GM19328 (cell line): Measurements from ENCODE around the gene DERL2.
A peak's percentile ranks its signal among the peaks of the same experiment; 100 is the strongest.

ENCODE experiments used
- ATAC-seq: cut with Tn5 transposase; IDR thresholded peaks from one replicate; pipeline ENCODE4 v1.9.1; 2021; ENCODE audit warnings: mild to moderate bottlenecking, moderate library complexity; ENCODE audit not compliant: unreplicated experiment

DERL2 gene

DNA sequence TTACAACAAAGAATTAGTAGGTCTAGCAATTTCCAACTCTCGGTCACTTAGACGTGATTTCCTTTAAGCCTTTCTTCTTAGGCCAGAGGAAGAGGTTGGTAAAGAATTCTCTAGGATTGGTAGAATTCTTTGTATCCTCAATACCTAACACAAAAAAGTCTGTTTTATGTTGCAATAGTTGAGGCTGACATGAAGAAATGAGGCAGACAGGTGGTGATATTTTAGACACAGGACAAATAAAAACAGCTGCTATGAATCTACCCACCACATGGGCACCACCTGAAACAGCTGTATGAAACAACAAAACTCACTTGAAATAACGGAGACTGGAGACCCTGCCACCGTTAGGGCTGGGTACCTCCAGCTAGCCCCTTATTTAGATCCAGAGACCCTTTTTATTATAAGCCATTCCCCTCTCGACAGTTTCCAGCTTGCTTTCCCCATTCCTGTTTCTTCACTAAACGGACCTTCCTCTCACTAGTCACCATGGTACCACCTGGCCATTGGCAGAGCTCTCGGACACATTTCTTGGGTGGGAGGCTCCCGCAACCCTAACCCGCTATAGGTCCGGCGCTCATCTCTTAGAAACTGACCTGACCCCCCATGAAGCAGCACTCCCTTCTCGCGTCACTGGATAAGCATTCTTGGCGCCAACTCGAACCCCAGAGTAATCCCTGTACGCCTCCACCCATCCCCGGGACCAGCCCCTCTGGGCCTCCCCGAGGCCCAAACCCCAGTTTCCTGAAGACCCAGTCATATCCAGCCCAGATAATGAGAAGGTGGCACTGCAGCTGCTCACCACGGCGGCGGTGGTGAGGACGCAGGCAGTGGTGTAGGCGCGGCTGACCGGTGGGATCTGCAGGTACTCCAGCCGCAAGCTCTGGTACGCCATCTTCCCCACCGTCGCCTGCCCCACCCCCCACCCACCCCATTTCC, at the start of gene DERL2:
Gene DERL2 (minus strand): TSS at position 909 of the 936 bp plus-strand sequence. CDS start 17 bp downstream, at position 892.
- ATAC-seq = peak; percentile 20

DNA sequence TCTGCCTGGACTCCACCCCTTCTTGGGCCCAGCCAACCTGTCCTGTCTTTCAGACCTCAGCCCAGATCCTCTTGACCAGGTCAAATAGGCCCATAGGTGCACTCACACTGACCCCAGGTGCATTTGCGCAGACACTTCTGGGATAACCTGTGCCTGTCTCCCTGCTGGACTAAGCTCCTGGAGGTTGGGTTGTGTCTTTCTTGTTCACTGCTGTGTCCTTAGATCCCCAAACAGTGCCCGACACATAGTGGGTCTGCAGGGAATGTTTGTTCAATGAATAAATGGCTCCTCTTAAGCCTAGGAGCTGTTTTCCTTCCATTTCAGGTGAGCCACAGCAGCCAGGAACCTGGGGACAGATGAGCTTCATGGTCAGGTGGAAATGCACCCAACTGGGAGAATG, 49.5 kb upstream of the DERL2 start:
- ATAC-seq = no peak

DNA sequence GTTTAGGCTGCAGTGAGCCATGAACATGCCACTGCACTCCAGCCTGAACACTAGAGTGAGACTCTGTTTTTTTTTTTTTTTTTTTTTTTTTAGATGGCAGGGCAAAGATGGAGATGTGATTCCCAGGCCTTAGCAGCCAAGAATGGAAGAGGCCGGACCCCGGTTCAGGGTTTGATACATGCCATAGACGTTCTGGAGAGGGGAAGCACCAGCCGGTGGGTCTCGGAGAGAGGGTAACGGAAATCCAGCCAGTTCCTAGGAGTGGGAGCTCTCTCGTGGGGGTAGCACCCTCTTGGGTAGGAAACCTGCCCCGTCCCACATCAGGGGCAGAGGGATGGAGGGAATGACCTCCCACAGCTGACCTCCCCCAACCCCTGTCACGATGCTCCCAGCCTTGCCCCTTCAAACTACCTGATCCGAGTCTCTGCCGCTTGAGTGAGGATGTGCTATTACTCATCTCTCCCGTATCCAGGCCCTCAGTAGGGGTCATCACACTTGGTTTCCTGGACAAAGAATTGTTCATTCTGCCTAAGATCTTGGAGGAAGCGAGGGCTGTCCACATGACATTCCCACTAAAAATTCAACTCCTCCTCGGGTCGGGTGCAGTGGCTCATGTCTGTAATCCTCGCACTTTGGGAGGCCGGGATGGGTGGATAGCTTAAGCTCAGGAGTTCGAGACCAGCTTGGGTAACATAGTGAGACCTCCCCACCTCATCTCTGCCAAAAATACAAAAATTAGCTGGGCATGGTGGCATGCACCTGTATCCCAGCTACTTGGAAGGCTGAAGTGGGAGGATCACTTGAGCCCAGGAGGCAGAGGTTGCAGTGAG, 47.7 kb upstream of the DERL2 start:
- ATAC-seq = no peak

DNA sequence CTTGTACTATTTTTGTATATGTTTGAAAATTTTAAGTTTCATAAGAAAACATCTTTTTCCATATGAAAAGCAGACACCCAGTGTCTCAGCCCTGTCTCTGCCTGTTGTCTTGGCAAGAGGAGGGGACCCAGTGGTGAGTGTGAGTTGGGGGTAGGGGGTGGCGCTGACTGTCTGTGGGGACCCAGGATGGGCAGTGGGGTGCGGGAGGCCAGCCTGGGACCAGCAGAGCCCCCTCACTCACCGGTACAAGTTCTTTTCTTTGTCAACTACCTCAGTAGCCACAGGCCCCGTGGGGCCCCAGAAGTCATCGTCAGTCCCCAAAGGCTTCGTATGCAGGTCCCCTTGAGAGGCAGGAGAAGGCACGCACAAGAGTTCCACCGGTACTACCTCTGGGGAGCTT, 46.6 kb upstream of the DERL2 start:
- ATAC-seq = no peak

DNA sequence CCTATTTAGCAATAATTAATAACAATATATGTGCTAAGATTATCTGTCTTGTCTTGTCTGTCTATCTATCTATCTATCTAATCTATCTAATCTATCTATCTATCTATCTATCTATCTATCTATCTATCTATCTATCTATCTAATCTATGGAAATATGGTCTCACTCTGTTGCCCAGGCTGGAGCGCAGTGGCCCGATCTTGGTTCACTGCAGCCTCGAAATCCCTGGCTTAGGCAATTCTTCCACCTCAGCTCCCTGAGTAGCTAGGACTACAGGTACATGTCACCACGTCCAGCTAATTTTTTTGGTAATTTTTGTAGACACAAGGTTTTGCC, 45.1 kb upstream of the DERL2 start:
- ATAC-seq = no peak

DNA sequence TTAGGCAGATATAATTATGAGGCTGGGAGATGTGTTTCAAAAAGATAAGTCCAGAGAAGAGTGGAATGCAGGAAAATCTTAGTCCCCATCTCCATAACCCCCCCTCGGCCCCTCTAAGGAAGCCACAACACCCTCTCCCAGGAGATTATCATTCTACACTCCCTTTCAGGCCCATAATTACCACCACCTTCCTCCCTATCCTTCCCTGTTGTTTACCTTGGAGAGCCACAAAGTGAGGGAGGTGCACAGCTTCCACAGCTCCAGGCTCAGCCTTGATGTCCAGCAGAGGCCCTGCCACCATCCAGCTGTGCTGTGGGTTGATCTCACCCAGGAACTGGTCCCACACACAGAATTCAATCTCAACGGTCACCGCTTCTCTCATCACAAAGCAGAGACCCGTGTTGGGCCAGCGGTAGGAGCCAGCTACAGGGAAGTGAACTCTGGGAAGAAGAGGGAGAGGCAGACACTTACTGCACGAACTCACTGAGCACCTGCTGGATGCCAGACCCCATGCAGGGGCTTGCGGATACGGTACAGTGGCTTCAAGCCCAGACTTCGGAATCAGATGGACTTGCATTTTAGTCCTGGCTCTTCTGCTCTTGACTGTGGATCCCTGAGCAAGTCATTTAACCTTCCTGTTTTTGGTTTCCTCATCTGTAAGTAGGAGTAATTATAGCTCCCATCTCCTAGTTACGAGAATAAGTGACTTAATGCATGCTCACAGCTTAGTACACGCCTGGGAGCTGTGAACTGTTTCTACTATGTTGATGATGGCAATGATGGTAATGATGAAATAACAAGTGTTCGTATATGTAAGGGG, 44.5 kb upstream of the DERL2 start:
- no peak for ATAC-seq

DNA sequence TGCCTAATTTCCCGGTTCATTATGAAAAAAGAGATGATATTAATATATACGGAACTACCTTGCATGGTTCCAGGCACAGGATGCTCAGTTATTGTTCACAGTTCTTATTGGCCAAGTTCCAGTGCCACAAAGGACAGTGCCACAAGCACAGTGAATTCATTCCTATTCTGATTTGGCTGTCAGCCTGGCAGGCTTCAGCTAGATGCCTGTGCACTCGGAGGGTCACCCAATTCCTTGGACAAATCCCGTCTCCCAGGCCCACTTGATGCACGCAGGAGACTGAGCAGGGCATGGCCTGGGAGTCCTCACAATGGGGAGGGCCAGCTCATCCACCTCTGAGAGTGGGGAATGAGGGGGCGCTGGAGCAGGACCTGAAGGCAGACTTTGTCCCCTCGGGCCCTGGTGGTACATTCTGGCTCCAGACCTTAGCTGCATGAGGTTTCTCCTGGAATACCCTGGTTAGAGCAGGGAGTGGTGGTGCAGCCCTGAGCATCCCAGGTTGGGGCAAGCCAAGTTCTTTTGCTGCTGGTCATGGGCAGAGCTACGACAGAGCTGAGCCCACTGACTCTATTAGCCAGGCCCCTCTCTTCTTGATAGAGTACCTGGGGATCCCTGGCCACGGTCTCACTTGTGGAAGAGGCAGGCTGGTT, 41.7 kb upstream of the DERL2 start:
- no peak for ATAC-seq

DNA sequence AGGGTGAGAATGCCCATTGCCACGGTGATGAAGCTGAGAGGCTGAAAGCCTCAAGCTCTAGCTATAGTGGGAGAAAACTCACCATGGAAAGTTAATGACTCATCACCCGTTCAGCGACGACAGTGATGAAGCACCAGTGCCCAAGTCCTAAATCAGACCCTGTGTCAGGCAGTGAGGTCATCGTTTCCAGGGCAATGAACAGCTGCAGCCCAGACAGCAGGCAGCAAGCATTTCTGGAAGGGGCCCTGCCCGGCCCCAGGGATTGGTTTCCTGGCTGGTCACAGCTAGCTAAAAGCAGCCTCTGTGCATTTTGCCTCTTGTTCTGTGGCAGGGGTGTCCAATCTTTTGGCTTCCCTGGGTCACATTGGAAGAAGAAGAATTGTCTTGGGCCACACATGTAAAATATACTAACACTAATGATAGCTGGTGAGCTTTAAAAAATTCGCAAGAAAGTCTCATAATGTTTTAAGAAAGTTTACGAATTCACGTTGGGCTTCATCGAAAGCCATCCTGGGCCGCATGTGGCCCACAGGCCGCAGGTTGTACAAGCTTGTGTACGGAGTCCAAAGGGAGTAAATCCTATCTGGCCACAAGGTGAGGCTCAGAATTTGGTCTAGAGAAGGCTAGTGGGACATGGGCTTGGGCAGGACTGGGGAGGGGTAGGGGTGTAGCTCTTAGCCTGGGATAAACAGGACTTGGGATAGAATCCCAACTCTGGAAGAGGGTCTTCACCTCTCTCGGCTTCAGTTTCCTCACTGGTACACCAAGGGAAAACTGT, 41.0 kb upstream of the DERL2 start:
- ATAC-seq = no peak

DNA sequence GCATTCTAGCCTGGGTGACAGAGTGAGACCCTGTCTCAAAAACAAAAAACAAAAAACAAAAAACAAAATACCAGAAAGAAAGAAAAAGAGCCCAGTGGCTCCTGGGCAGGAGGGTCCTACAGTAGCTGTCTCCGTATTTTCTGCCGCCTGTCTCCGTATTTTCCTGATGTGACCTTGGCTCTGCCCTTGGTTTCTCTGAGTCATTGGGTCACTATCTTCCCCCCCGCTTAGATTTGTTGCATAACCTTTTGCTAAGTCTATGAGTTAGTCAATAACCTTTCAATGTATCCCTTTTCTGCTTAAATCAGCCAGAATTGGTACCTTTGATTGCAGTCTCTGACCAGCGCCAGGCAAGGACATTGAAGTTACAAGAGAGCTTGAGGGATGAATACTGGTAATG, 37.3 kb upstream of the DERL2 start:
- ATAC-seq = no peak

DNA sequence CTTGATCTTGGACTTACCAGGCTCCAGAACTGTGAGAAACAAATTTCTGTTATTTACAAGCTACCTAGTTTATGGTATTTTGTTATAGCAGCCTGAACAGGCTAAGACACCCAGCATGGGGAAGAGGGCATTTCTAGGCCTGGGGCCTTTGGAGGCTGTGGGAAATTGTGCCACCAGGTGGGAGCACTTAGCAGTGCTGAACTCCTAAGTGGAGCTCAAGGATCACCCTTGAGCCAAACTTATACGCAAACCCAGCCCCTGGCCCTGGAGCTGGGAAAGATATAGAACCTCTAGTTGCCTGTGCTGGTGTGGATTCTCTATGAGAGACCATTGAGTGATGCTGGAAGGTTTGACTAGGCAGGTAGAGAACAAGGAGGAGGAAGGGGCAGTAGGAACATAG, 36.5 kb upstream of the DERL2 start:
- ATAC-seq = no peak

DNA sequence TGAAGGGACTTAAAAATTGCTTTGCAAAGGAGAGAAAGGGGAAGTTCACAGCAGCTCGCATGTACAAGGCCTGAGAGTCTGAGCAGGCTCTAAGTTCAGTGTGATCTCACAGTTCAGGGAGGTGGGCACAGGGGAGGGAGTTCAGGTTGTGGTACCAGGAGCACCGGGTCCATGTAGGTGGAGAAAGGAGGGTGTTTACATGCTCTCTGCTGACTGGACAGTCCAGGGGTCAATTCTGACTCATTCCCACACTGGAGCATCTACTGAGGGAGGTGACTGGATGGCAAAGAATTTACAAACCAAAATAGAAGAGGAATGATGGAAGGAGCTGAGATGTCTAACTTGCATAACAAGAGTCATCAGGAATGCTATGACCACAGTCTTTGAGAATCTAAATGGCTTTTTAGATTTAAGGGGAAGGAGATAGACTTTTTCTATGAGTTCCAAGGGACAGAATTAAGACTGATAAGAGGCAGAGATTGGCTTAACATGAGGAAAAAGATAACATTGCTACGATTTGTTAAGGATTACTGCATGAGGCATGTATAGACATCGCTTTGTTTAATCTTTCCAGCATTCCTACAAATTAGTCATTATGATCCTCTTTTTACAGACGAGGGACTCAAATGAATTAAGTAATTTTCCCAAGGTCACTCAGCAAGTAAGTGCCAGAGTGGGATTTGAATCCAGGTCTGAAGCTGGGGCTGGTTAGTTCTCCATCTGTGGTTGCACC, 30.2 kb upstream of the DERL2 start:
- ATAC-seq = no peak

DNA sequence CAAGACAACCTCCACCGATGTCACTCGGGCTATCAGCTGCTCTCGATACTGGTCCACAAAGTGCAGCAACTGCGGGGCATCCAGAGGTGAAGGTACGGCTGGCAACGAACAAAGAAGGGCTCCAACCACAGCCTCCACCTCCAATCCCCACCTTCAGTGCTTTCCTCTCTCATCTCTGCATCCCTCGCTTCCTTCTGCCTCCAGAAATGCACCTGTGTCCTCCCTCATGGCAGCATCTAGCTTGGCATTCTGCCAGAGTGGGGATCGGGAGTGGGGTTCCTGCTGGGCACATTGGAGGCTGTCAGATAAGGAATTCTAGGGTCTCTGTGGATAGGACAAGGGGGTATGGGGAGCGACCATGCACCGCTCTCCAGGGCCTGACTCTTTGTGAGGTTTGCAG, 29.0 kb upstream of the DERL2 start:
- no peak for ATAC-seq

DNA sequence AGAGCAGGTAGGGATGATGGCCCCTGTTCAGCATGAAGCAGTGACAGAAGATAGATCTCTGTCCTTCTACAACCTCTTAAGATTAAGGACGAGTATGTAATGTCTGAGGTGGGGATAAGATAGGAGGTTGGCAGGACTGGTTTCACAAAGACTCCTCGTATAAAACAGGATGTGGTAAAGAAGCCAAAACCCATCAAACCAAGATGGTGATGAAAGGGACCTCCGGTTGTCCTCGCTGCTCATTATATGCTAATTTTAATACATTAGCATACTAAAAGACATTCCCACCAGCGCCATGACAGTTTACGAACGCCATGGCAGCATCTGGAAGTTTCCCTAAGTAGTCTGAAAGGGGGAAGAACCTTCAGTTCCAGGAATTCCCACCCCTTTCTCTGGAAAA, 27.6 kb upstream of the DERL2 start:
- no peak for ATAC-seq

DNA sequence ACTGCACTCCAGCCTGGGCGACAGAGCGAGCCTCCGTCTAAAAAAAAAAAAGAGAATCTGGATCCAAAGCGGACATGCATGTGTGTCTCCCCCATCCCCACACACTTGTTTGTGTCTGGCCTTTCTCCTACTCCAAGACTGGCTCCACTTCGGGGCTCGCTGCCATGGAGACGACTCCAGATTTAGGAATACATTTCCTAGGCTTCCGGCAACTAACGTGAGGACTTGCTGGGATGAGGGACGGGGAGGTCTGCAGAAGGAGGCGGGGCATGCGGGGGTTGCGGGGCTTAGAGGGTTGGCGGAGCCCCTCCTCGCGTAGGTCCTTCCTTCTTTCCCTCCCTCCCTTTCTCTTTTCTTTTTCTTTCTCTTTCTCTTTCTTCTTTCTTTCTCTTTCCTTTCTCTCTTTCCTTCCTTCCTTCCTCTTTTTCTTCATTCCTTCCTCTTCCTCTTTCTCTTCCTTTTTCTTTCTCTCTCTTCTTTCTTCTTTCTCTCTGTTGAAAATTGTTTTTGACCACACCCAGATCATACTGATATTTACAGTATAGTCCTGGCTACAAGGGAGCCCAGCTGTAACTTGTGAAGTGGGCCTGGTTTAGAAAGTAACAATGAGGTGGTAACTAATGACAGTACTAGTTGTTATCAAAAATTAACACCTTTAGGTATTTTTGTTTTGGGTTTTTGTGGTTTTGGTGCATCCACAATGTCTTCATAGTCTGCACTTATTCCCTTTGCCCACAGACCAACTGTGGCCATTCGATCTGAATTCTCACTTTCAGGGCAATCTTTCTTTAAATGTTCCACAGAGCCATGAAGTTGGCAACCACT, 25.6 kb upstream of the DERL2 start:
- no peak for ATAC-seq

DNA sequence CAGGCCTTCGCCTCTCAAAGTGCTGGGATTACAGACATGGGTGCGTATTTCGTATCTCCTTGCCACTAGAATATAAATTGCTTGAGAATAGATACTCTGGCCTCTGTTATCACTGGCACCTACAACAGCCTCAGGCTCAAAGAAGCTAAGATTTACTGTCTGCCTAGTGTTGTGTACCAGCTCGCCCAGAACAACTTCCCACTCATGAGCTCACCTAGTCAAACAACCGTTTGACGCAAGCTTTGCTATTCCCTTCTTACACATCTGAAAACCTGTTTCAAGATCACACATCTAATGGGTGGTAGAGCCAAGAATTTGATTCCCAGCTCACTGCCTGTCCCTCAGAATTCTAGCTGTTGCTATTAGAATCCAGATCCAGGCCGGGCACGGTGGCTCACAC, 24.8 kb upstream of the DERL2 start:
- ATAC-seq = no peak

DNA sequence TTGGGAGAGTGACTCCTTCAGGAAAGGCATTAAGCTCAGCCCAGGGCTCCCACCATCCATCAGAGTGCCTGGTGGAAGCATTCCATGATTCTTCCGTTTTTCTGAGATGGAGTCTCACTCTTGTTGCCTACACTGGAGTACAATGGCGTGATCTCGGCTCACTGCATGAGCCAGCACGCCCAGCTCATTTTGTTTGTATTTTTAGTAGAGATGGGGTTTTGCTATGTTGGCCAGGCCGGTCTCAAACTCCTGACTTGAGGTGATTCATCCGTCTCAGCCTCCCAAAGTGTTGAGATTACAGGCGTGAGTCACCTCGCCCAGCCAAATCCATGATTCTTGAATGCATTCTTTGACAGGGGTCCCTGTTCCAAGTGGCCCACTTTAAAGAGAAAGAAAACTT, 23.5 kb upstream of the DERL2 start:
- ATAC-seq = no peak

DNA sequence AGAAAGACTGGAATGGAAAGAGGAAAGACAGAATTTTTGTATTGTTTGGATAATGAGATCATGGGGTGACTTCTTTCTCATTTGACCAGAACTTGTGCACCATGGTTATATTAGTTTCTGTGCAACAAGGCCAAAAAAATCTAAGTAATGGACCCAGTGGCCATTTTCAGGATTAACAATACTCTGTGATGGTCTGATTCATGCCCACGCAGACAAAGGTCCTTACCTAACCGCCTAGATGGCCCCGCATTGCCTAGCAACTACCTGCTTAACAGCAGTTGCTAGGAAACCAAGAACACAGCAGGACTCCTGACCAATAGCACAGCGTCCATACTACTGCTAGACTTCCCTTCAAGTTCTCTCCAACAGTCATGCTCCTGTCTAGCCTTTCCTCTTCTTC, 22.8 kb upstream of the DERL2 start:
- ATAC-seq = no peak

DNA sequence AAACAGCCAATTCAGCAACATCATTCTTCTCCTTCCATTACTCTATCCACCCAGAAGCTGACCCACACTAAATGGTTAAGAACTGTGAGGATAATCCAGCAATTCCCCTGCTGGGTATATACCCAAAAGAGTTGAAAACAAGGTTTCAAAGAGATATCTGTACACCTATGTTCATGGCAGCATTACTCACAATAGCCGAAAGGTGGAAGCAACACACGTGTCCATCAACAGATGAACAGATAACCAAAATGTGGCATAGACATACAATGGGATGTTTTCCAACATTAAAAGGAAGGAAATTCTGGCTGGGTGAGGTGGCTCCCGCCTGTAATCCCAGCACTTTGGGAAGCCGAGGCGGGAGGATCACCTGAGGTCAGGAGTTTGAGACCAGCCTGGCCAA, 20.3 kb upstream of the DERL2 start:
- no peak for ATAC-seq
